RWPE2 (cell line): Measurements from ENCODE around the gene KCNJ15.

ENCODE experiments used
- ATAC-seq: fragments of 200-7000 bp; cut with Tn5 transposase; 3 replicates; pipeline ENCODE4 v1.9.1; 2021; ENCODE audit warnings: low read depth
- DNase-seq: peaks from one replicate; pipeline ENCODE4 v3.0.0-alpha.2; 2020; ENCODE audit warnings: low spot score
- H3K27ac ChIP-seq: fragments of 450-650 bp; 2 replicates; pipeline ENCODE4 v1.5.1; 2017; ENCODE audit warnings: mild to moderate bottlenecking; ENCODE audit not compliant: poor library complexity, severe bottlenecking
- H3K27me3 ChIP-seq: fragments of 250-450 bp; sonication (Bioruptor Pico); 2 replicates; pipeline ENCODE4 v1.5.1; 2021; ENCODE audit warnings: mild to moderate bottlenecking, moderate library complexity; ENCODE audit not compliant: insufficient read depth, poor library complexity, severe bottlenecking
- H3K36me3 ChIP-seq: fragments of 250-450 bp; sonication (Bioruptor Pico); 2 replicates; pipeline ENCODE4 v1.5.1; 2020; ENCODE audit warnings: low read depth, mild to moderate bottlenecking, moderate library complexity
- H3K4me1 ChIP-seq: fragments of 250-450 bp; sonication (Bioruptor Pico); 2 replicates; pipeline ENCODE4 v1.5.1; 2021; ENCODE audit warnings: mild to moderate bottlenecking, moderate library complexity; ENCODE audit not compliant: insufficient read depth, poor library complexity, severe bottlenecking
- H3K4me3 ChIP-seq: fragments of 250-450 bp; sonication (Bioruptor Pico); 2 replicates; pipeline ENCODE4 v1.5.1; 2021; ENCODE audit warnings: mild to moderate bottlenecking, moderate library complexity; ENCODE audit not compliant: severe bottlenecking
- H3K9me3 ChIP-seq: fragments of 250-450 bp; sonication (Bioruptor Pico); 2 replicates; pipeline ENCODE4 v1.5.1; 2021; ENCODE audit warnings: mild to moderate bottlenecking, moderate library complexity; ENCODE audit not compliant: severe bottlenecking
- CTCF ChIP-seq: fragments of 450-650 bp; IDR thresholded peaks from one replicate; pipeline ENCODE4 v1.5.1; 2017; ENCODE audit warnings: mild to moderate bottlenecking, moderate library complexity; ENCODE audit not compliant: poor library complexity, severe bottlenecking

Gene KCNJ15

GRCh38 chr21:38257667-38258066 lies 876 bp downstream of the KCNJ15 start:
- Histone ChIP-seq H3K27me3 (no peaks in the 10 kb centered on the region), H3K4me3 (no peak overlapping the region), H3K27ac (no peak overlapping the region), H3K36me3 (no peaks in the 10 kb centered on the region), H3K4me1 (peaks cover 13% of the 10 kb centered on the region), H3K9me3 (no peaks in the 10 kb centered on the region)
- ATAC-seq (no peak), DNase-seq (no peak)
- TF ChIP-seq CTCF = no peak

- H3K27me3 ChIP-seq = no peaks in the 10 kb centered on the region
- no peaks in the 10 kb centered on the region for H3K9me3 ChIP-seq
- DNase-seq (no peak), ATAC-seq (no peak)
- TF ChIP-seq CTCF = no peak
- H3K4me1 ChIP-seq = peaks cover 13% of the 10 kb centered on the region
- H3K4me3 ChIP-seq = no peak overlapping the region
- H3K27ac ChIP-seq = no peak overlapping the region
- H3K36me3 ChIP-seq = no peaks in the 10 kb centered on the region
Measured at GRCh38 chr21:38258521-38259485, 2.0 kb downstream of the KCNJ15 start.

- no peaks in the 10 kb centered on the region for H3K9me3 ChIP-seq
- no peaks in the 10 kb centered on the region for H3K27me3 ChIP-seq
- H3K4me3 ChIP-seq = no peak overlapping the region
- ATAC-seq (no peak), DNase-seq (no peak)
- TF ChIP-seq CTCF = no peak
- H3K27ac ChIP-seq = no peak overlapping the region
- peaks cover 13% of the 10 kb centered on the region for H3K4me1 ChIP-seq
- no peaks in the 10 kb centered on the region for H3K36me3 ChIP-seq
Measured at GRCh38 chr21:38259665-38260064, 2.9 kb downstream of the KCNJ15 start.

GRCh38 chr21:38260426-38260825 lies 3.6 kb downstream of the KCNJ15 start:
- Histone ChIP-seq H3K4me1 (peaks cover 7% of the 10 kb centered on the region), H3K27ac (no peak overlapping the region), H3K9me3 (no peaks in the 10 kb centered on the region), H3K27me3 (no peaks in the 10 kb centered on the region), H3K36me3 (no peaks in the 10 kb centered on the region), H3K4me3 (no peak overlapping the region)
- DNase-seq = no peak
- TF ChIP-seq CTCF = no peak
- no peak for ATAC-seq

- Histone ChIP-seq H3K9me3 (no peaks in the 10 kb centered on the region), H3K4me3 (no peak overlapping the region), H3K4me1 (peaks cover 12% of the 10 kb centered on the region), H3K27ac (no peak overlapping the region), H3K36me3 (no peaks in the 10 kb centered on the region), H3K27me3 (no peaks in the 10 kb centered on the region)
- TF ChIP-seq CTCF = no peak
- DNase-seq = no peak
- ATAC-seq = no peak
Measured at GRCh38 chr21:38261851-38262250, 5.1 kb downstream of the KCNJ15 start.
